H1 (cell line): ENCODE measurements around the gene AASDH. TPM values are rescaled to one million over a fixed set of nuclear protein-coding genes. Genes with fewer than 3 reads are reported as not detected.

Experiments used
- CTCF ChIA-PET: fragments of 300-600 bp; sonication (Branson Sonifier 250); formaldehyde crosslinking; loops from one replicate; lab custom pipeline; 2021; ENCODE audit not compliant: partially characterized antibody; lab: Charles Lee
- POLR2A ChIA-PET: fragments of 300-600 bp; sonication (Branson Sonifier 250); formaldehyde crosslinking; loops from one replicate; lab custom pipeline; 2021; ENCODE audit warnings: inconsistent platforms; ENCODE audit not compliant: partially characterized antibody; lab: Charles Lee
- DNase-seq, 2 experiments: peaks; one replicate each; pipeline versions ENCODE4 v3.0.0 to v3.0.0-alpha.2; 2010 to 2022; ENCODE audit warnings: low spot score in 2 of 2, low read depth in 1 of 2, mixed read lengths in 1 of 2
- FAIRE-seq: peaks from 2 replicates; lab custom pipeline; 2011; peaks lifted over from hg19 to GRCh38; lab: Jason Lieb, UNC
- H2AFZ ChIP-seq: 2 replicates; pipeline ENCODE4 v1.8.1; 2012; ENCODE audit warnings: low read length, inconsistent platforms
- H2AK5ac ChIP-seq: 2 replicates; pipeline ENCODE4 v1.6.1; 2013; ENCODE audit warnings: low read depth, low read length
- H2BK120ac ChIP-seq: replicated peaks from 2 replicates; pipeline ENCODE3; 2013; ENCODE audit warnings: low read depth, low read length, inconsistent platforms
- H2BK12ac ChIP-seq: 2 replicates; pipeline ENCODE4 v1.6.1; 2013; ENCODE audit warnings: low read depth, low read length
- H2BK15ac ChIP-seq: 2 replicates; pipeline ENCODE4 v1.6.1; 2013; ENCODE audit warnings: low read length
- H2BK20ac ChIP-seq: 2 replicates; pipeline ENCODE4 v1.6.1; 2013; ENCODE audit warnings: low read length
- H2BK5ac ChIP-seq: 2 replicates; pipeline ENCODE4 v1.6.1; 2013; ENCODE audit warnings: low read depth, low read length
- H3K14ac ChIP-seq: 2 replicates; pipeline ENCODE4 v1.6.1; 2013; ENCODE audit warnings: inconsistent platforms; ENCODE audit not compliant: insufficient read length
- H3K18ac ChIP-seq: 2 replicates; pipeline ENCODE4 v1.6.1; 2013; ENCODE audit warnings: low read length; ENCODE audit errors: extremely low read depth
- H3K23ac ChIP-seq: 2 replicates; pipeline ENCODE4 v1.6.1; 2013; ENCODE audit warnings: inconsistent platforms; ENCODE audit not compliant: insufficient read length
- H3K23me2 ChIP-seq: 2 replicates; pipeline ENCODE4 v1.6.1; 2013; ENCODE audit warnings: low read depth, low read length
- H3K27ac ChIP-seq: 2 replicates; pipeline ENCODE4 v1.6.1; 2011; ENCODE audit warnings: low read depth, low read length, inconsistent platforms
- H3K27me3 ChIP-seq, 4 experiments: replicated peaks in 1 of 4; 1 replicate in 1 of 4; 2 replicates in 3 of 4; pipeline versions ENCODE4 v1.6.1 to v1.8.1; 2011 to 2013; ENCODE audit warnings: low read length in 3 of 4, mild to moderate bottlenecking in 3 of 4, inconsistent platforms in 2 of 4, mixed read lengths in 2 of 4, moderate library complexity in 1 of 4; ENCODE audit not compliant: control insufficient read depth in 3 of 4, insufficient read depth in 3 of 4; ENCODE audit errors: extremely low read depth in 1 of 4
- H3K36me3 ChIP-seq, 4 experiments: 2 replicates each; pipeline versions ENCODE4 v1.6.1 to v1.8.1; 2011 to 2013; ENCODE audit warnings: mild to moderate bottlenecking in 4 of 4, low read length in 3 of 4, moderate library complexity in 2 of 4, control low read depth in 1 of 4, inconsistent platforms in 1 of 4; ENCODE audit not compliant: insufficient read depth in 4 of 4, control insufficient read depth in 2 of 4
- H3K4ac ChIP-seq: replicated peaks from 2 replicates; pipeline ENCODE3; 2013; ENCODE audit warnings: low read length, low read depth, mixed read lengths, inconsistent platforms; ENCODE audit not compliant: insufficient read length
- H3K4me1 ChIP-seq, 4 experiments: replicated peaks in 1 of 4; 1 replicate in 1 of 4; 2 replicates in 3 of 4; pipeline versions ENCODE4 v1.6.1 to v1.8.1; 2011 to 2013; ENCODE audit warnings: low read length in 3 of 4, inconsistent platforms in 2 of 4, mixed read lengths in 1 of 4; ENCODE audit not compliant: insufficient read depth in 4 of 4, control insufficient read depth in 3 of 4
- H3K4me2 ChIP-seq, 2 experiments: 2 replicates each; pipeline versions ENCODE4 v1.6.1 to v1.8.1; 2011 to 2013; ENCODE audit warnings: low read depth in 2 of 2, low read length in 2 of 2, control low read depth in 1 of 2, inconsistent platforms in 1 of 2, mild to moderate bottlenecking in 1 of 2; ENCODE audit not compliant: insufficient read depth in 1 of 2
- H3K4me3 ChIP-seq, 4 experiments: fragments of 200-600, 300-600 bp in 1 of 4; sonication (generic), shearing (Covaris generic), sonication (Bioruptor Twin) in 1 of 4; 2 replicates each; pipeline versions ENCODE4 v1.5.1 to v1.8.1; 2011 to 2016; ENCODE audit warnings: low read length in 4 of 4, low read depth in 3 of 4, control low read depth in 2 of 4, inconsistent platforms in 2 of 4, mild to moderate bottlenecking in 2 of 4, mixed read lengths in 1 of 4, moderate library complexity in 1 of 4; ENCODE audit not compliant: insufficient read depth in 2 of 4; ENCODE audit errors: extremely low read depth in 1 of 4
- H3K56ac ChIP-seq: replicated peaks from 2 replicates; pipeline ENCODE3; 2013; ENCODE audit warnings: low read depth, mild to moderate bottlenecking, mixed read lengths, low read length, inconsistent platforms; ENCODE audit not compliant: insufficient read length
- H3K79me1 ChIP-seq: 2 replicates; pipeline ENCODE4 v1.6.1; 2013; ENCODE audit warnings: low read depth, low read length, control low read depth
- H3K79me2 ChIP-seq, 2 experiments: 2 replicates each; pipeline versions ENCODE4 v1.6.1 to v1.8.1; 2012 to 2013; ENCODE audit warnings: low read length in 2 of 2, mild to moderate bottlenecking in 2 of 2, inconsistent platforms in 1 of 2; ENCODE audit not compliant: insufficient read depth in 2 of 2, control insufficient read depth in 1 of 2
- H3K9ac ChIP-seq, 4 experiments: replicated peaks in 1 of 4; 1 replicate in 1 of 4; 2 replicates in 3 of 4; pipeline versions ENCODE4 v1.6.1 to v1.8.1; 2011 to 2013; ENCODE audit warnings: low read depth in 3 of 4, low read length in 3 of 4, control low read depth in 2 of 4, mild to moderate bottlenecking in 2 of 4, moderate library complexity in 2 of 4, inconsistent platforms in 1 of 4; ENCODE audit errors: extremely low read depth in 1 of 4
- H3K9me3 ChIP-seq, 2 experiments: 2 replicates each; pipeline versions ENCODE4 v1.6.1 to v1.8.1; 2012 to 2013; ENCODE audit warnings: mild to moderate bottlenecking in 2 of 2, moderate library complexity in 2 of 2, control low read depth in 1 of 2, inconsistent platforms in 1 of 2, low read depth in 1 of 2, low read length in 1 of 2, mixed read lengths in 1 of 2; ENCODE audit not compliant: insufficient read depth in 2 of 2
- H4K20me1 ChIP-seq, 2 experiments: replicated peaks in 1 of 2; 2 replicates each; pipeline versions ENCODE3 to v1.8.1; 2011 to 2013; ENCODE audit warnings: inconsistent platforms in 2 of 2, low read length in 2 of 2, mild to moderate bottlenecking in 1 of 2; ENCODE audit not compliant: insufficient read depth in 2 of 2, control insufficient read depth in 1 of 2
- H4K5ac ChIP-seq: 2 replicates; pipeline ENCODE4 v1.6.1; 2013; ENCODE audit warnings: low read length, low read depth, mixed read lengths, inconsistent platforms; ENCODE audit not compliant: insufficient read length
- H4K8ac ChIP-seq: 2 replicates; pipeline ENCODE4 v1.8.0; 2013; ENCODE audit warnings: mild to moderate bottlenecking, moderate library complexity, low read length, inconsistent platforms; ENCODE audit not compliant: insufficient read depth; ENCODE audit errors: extremely low read depth
- H4K91ac ChIP-seq: replicated peaks from 2 replicates; pipeline ENCODE3; 2013; ENCODE audit warnings: low read length, mixed read lengths, inconsistent platforms; ENCODE audit not compliant: insufficient read length
- CBX8 ChIP-seq: fragments of 300-800, 300-1000 bp; sonication (generic); IDR thresholded peaks from 2 replicates; pipeline ENCODE4 v1.7.1; 2016; ENCODE audit warnings: low read depth, low read length, borderline replicate concordance
- EGR1 ChIP-seq: IDR thresholded peaks from 2 replicates; pipeline ENCODE4 v1.6.1; 2011; ENCODE audit warnings: low read depth, low read length, borderline replicate concordance
- GTF2F1 ChIP-seq: IDR thresholded peaks from 2 replicates; pipeline ENCODE4 v1.6.1; 2012; ENCODE audit warnings: low read depth, low read length, improper control_type of control experiment, borderline replicate concordance
- KDM4A ChIP-seq: IDR thresholded peaks from one replicate; pipeline ENCODE4 v1.7.1; 2012; ENCODE audit warnings: low read depth, mild to moderate bottlenecking, moderate library complexity, low read length, inconsistent platforms; ENCODE audit not compliant: severe bottlenecking
- MAFK ChIP-seq: IDR thresholded peaks from 2 replicates; pipeline ENCODE4 v1.6.1; 2012; ENCODE audit warnings: low read depth, mild to moderate bottlenecking, improper control_type of control experiment, low read length
- POLR2A ChIP-seq, 2 experiments: IDR thresholded peaks; 1 replicate in 1 of 2; 2 replicates in 1 of 2; pipeline ENCODE4 v1.6.1; 2011; ENCODE audit warnings: low read depth in 2 of 2, low read length in 2 of 2, mild to moderate bottlenecking in 2 of 2; ENCODE audit errors: control extremely low read depth in 1 of 2
- RAD21 ChIP-seq, 2 experiments: IDR thresholded peaks in 1 of 2; conservative IDR thresholded peaks in 1 of 2; 2 replicates each; pipeline ENCODE4 v1.6.1; 2011; ENCODE audit warnings: low read depth in 2 of 2, low read length in 2 of 2, improper control_type of control experiment in 1 of 2, inconsistent platforms in 1 of 2, mild to moderate bottlenecking in 1 of 2, moderate library complexity in 1 of 2
- RXRA ChIP-seq: IDR thresholded peaks from 2 replicates; pipeline ENCODE4 v1.6.1; 2011; ENCODE audit warnings: low read depth, mild to moderate bottlenecking, low read length, moderate library complexity; ENCODE audit not compliant: insufficient read depth
- USF2 ChIP-seq: IDR thresholded peaks from 2 replicates; pipeline ENCODE4 v1.6.1; 2011; ENCODE audit warnings: low read length, improper control_type of control experiment
- WGBS, 2 experiments: shearing (Covaris generic) in 1 of 2; methylation state at CpG; one replicate each; pipeline versions ENCODE4 v1.1.6 to v1.1.7; 2013 to 2015; ENCODE audit warnings: low lambda C conversion rate in 2 of 2, mixed read lengths in 2 of 2, inconsistent platforms in 1 of 2, low coverage in 1 of 2, missing lambda C conversion rate in 1 of 2; ENCODE audit not compliant: insufficient replicate concordance in 2 of 2, insufficient coverage in 1 of 2, insufficient read length in 1 of 2; ENCODE audit errors: extremely low coverage in 1 of 2, missing lambda C conversion rate in 1 of 2; 5-methylcytosine and 5-hydroxymethylcytosine counted together
- polyA plus RNA-seq, 7 experiments: library from polyadenylated mRNA; depleted of rRNA in 3 of 7; stranded (reverse) in 5 of 7; unstranded in 2 of 7; fragments of >200 nt in 5 of 7; fragments of 200-250 nt in 2 of 7; gene quantifications; 1 replicate in 5 of 7; 2 replicates in 1 of 7; 4 replicates in 1 of 7; pipeline versions ENCODE4 v1.2.1 to v1.2.3, GENCODE V29; 2011 to 2013; ENCODE audit warnings: missing spikeins in 2 of 7, mixed read lengths in 2 of 7
- total RNA-seq: library from RNA; stranded (reverse); fragmentation: NEBNext Ultra II Directional; extraction: Animal tissue kit (Norgen Biotek cat#: 25700); gene quantifications from 2 replicates; pipeline ENCODE4 v1.2.1, GENCODE V29; 2021

Gene AASDH
- total and polyA plus RNA-seq, 2 of the 8 experiments (the other 6 are each of a cell fraction or from before 2014, with no cell fraction given) = 8.0 to 10.9 TPM

- Histone ChIP-seq H3K79me1 (no peaks in the 10 kb centered on the region), H2BK12ac (no peak overlapping the region), H3K4ac (no peak overlapping the region), H3K56ac (no peak overlapping the region), H2AFZ (no peak overlapping the region), H3K27me3 (no peaks in the 10 kb centered on the region), H4K20me1 (peaks cover 4 to 7% of the 10 kb centered on the region in 2 experiments), H4K91ac (no peak overlapping the region), H3K36me3 (peaks cover 2 to 51% (median 33%) of the 10 kb centered on the region in 4 experiments), H2AK5ac (no peak overlapping the region), H2BK5ac (no peak overlapping the region), H4K5ac (no peak overlapping the region), H3K4me2 (no peak overlapping the region), H3K18ac (no peak overlapping the region), H2BK20ac (no peak overlapping the region), H3K14ac (no peak overlapping the region), H3K79me2 (peaks cover 0 to 58% of the 10 kb centered on the region in 2 experiments; a peak in 3 of 4 replicates), H4K8ac (no peak overlapping the region), H2BK15ac (no peak overlapping the region), H3K9me3 (no peaks in the 10 kb centered on the region), H3K9ac (no peak overlapping the region), H3K4me3 (no peak overlapping the region), H3K27ac (no peak overlapping the region), H3K23ac (no peak overlapping the region), H3K4me1 (peaks cover 0 to 8% (median 2%) of the 10 kb centered on the region in 4 experiments; a peak in 3 of 7 replicates), H2BK120ac (no peak overlapping the region), H3K23me2 (no peaks in the 10 kb centered on the region)
- POLR2A ChIA-PET = interaction anchor here (1.0 to 1.5 kb wide), 2 partner anchors 24 to 29 kb away, joined by 3 to 4 read pairs; partner anchors contain the start of gene PPAT
- FAIRE-seq = no peak
- no peak for DNase-seq
- CTCF ChIA-PET = no interaction called here
- TF ChIP-seq RAD21 (IDR thresholded peaks at IDR 0.05 in 1 of 2, conservative IDR thresholded peaks at IDR 0.05 in 1 of 2; ENCODE audit: low read depth in 2 of 2, low read length in 2 of 2) (no peak), GTF2F1 (no peak), KDM4A (no peak), EGR1 (no peak), MAFK (no peak), RXRA (no peak), CBX8 (no peak), USF2 (no peak), POLR2A (IDR thresholded peaks at IDR 0.05; ENCODE audit: control extremely low read depth in 1 of 2, low read depth in 2 of 2, low read length in 2 of 2) (no peak)
- WGBS, 2 experiments = 83% methylated on average over 4 of the region's 4 CpGs; no CpG with 5 or more reads in 1 of the 2 experiments
Measured at GRCh38 chr4:56406151-56406550, 18.9 kb upstream of the AASDH start.
